ENCODE measurements around the gene SLC37A1. TPM values are rescaled to one million over a fixed set of nuclear protein-coding genes. Genes with fewer than 3 reads are reported as not detected.

SLC37A1 gene
- polyA plus RNA-seq, 12 donors: 2.2 to 8.2 (median 2.9) TPM; not detected in 1

DNA sequence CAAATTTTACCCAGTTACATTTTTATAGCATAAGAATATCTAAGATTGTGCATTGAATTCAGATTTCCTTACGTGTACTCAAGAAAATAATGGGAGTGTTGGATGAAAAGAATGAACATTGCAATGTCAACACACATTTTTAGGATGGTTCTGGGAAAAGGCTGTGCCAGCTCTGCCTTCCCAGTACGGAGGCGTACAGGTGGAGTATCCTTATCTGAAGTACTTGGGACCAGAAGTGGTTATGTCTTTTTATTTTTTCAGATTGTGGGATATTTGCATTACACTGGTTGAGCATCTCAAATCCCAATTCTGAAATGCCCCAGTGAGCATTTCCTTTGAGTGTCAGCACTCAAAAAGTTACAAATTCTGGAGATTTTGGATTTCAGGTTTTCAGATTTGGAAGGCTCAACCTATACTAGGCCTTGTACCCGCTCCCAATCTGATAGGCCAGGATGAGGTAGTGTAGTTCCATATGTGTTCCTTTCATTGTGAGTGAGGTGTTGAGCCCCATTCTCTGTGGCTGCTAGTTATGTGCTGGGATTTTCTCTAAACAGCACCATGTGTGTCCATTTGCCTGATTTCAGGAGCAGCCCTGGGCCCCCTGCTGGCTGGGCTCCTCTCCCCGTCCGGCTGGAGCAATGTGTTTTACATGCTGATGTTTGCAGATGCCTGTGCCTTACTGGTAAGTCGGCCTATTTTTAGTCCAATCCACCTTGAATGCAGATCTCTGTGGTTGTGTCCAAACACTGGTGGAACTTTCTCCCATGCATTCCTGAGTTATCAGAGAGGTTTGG, 60.8 kb downstream of the SLC37A1 start:
- no peak for DNase-seq

DNA sequence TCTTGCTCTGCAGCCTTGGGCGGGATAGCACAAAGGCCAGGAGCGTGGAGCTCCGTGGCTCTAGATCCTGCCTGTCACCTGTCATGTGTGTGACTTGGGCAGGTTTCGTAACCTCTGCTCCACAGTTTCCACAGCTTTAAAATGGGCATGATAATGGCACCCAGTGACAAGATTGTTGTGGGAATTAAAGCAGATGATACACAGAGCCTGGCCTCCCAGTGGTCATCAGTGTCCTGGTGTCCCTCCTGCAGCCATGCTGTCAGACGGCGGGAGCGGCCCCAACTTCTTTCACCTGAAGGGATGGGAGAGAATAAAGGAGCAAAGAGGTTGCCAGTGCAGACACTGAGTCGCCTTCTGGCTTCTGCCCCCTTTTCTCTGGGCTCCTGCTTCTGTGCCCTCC, 61.5 kb downstream of the SLC37A1 start:
- DNase-seq: no peak

DNA sequence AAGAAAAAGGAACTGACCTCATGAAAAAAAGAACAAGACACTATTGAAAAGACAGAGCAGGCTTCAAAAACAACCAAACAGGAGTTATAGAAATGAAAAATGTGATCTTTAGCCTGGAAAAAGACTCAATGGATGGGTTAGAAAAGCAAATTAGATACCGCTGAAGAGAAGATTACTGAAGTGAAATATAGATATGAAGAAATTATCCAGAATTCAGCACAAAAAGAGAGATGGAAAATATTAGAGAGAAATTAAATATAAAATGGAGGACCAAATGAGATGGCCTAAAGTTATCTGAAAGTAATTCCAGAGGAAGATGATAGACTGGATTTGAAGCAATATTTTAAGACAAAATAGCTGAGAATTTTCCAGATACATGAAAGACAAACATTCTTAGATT, 63.0 kb downstream of the SLC37A1 start:
- no peak for DNase-seq

DNA sequence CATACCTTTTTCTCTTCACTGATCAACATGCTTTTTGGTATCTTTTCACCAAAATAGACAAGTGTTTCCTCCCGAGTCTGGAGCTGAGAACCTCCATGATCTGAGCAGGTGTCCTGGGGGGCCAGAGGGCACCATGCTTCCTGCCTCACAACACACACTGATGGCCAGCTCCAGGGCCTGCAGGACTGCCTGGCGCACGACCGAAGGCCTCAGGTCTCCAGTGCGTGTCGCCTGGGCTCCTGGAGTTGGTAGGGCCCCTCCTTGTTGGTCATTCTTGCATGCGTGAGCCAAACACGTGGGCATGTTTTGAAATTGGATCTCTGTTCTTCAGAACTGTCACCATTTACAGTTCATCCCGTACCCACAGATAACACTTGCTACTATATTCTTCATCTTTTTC, 64.4 kb downstream of the SLC37A1 start:
- no peak for DNase-seq

DNA sequence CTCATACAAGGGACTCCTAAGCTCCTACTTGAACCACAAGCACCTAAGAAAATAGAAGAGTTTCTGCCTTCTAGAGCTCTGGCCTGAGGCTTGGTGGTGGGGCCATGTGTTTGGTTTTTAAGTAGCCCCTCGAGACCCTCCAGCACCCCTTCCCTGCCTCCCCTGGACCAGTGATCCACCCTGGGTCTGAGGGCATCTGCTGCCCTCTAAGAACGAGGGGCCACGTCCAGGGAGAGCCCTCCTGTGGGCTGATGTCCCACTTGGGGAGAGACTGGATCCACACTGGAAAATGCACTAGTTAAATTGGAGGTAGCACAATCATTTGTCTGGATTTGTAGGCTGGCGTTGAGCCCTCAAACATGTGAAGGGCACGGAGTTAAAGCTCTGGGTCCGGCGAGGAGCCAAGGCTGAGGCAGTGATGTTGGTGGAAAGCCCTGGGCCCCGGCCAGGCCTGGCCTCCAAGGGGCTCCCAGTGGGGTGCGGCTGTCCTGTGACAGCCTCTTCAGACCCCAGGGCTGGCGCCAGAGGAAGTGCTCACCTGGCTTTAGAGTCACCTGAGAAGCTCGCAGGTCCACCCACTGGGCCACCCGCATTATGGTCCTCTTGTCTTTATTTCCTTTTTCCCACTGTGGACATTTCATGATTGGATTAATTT, 65.2 kb downstream of the SLC37A1 start:
- DNase-seq: no peak

DNA sequence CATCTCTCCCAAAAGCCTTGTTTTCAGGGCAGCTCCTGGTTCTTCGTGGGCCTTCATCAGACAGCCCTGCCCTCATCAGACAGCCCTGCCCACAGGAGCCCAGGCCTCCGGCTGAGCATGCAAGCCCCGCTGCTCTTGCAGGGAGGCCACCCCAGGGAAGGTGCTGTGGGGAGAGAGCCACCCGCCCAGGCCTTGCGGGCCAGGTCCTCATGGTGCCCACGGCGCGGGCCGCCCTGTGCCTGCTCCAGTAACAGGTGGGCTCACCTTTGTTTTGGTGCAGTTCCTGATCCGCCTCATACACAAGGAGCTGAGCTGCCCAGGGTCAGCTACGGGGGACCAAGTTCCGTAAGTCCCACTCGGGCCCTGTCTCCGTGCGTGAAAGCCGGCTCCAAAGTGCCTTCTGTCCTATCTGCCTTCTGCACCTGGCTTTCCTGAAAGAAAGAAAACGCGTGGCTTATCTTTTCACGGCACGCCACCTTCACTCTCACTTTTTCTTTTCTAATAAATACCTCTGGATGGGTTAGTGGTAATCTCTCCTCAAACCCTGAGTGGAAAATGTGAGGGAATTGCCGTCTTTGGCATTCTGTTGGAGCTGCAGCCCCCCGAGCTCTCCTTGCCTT, 65.9 kb downstream of the SLC37A1 start:
- no peak for DNase-seq

DNA sequence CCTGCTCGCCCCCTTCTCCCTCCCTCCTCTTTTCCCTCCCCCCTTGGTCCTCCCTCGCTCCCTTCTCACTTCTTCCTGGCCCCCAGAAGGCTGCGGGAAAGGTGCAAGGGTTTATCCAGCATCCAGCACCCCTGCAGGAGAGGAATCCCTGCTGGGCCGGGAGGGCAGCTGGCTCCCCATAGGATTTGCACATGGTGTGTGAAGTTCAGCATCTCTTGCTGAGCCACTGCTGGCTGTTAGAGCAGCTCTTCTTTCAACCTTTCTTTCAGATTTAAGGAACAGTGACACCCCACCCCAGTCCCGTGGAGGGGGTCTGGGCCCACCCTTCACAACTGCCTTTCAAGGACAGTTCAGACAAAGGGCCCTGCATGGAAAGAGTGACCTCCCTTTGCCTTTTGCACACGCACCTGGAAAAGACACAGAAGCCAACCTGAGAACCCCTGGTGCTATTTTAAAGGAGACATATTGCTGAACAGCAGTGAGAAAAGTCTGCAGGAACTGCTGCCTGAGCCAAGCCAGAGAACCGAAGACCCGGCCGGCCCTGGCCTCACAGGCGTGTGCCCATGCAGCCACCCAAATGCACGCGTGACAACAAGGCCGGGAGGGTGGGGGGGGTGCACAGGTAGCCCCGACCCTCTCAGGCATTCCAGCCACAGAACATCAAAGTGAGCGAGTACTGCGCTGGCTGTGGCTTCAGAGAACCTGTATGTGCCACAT, 66.6 kb downstream of the SLC37A1 start:
- no peak for DNase-seq

DNA sequence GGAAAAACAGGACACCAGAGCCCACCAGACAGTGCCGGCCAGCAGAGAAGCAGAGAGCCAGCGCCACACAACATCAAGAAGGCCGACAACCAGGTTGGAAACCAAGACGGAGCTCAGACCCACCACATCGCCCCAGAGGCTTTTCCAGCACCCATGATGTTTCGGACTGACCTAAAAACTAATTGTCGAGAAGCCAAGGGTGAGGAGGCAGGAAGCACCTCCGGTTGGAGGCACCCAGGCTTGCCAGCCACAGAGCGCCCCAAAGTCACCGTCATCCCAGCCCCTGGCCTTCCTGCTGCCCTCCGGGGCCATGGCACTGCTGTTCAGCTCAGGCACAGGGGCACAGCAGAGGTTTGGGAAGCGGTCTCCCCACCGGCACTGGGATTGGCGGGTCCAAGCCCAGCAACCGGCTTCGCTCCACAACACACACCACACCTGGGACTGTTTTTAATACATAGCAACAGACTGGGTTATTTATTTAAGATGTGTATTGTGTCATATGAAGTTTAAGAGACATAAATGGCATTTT, 67.2 kb downstream of the SLC37A1 start:
- peak; percentile 53 for DNase-seq

DNA sequence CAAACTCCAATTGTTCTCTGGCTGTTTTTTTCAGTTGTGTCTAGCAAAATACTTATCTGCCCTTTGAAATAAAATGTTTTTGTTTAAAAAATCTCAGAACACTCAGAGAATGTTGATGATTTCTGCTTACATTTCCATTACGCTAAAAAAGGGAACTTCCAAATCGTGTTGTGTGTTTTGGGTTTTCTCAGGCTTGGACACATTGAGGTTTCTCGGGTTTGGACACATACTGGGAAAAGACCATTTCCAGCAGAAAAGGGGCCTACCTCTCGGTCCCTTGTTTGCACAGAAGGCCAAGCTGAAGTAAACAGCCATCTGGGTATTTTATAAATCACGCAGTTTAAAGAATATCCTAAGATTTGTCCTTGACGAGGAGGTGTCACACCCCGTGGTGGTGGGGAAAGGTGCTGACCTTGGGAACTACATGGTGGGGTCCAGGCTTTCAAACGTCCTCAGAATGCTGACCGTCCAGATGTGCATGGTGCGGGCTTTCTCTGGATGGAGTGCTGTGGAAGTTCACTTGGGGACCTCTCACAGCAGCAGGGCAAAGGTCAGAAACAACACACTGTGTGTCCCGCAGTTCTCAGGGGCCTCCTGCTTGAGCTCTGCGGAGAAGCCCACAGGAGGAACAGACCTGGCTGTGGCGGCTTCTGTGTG, 67.8 kb downstream of the SLC37A1 start:
- DNase-seq: peak; percentile 40

DNA sequence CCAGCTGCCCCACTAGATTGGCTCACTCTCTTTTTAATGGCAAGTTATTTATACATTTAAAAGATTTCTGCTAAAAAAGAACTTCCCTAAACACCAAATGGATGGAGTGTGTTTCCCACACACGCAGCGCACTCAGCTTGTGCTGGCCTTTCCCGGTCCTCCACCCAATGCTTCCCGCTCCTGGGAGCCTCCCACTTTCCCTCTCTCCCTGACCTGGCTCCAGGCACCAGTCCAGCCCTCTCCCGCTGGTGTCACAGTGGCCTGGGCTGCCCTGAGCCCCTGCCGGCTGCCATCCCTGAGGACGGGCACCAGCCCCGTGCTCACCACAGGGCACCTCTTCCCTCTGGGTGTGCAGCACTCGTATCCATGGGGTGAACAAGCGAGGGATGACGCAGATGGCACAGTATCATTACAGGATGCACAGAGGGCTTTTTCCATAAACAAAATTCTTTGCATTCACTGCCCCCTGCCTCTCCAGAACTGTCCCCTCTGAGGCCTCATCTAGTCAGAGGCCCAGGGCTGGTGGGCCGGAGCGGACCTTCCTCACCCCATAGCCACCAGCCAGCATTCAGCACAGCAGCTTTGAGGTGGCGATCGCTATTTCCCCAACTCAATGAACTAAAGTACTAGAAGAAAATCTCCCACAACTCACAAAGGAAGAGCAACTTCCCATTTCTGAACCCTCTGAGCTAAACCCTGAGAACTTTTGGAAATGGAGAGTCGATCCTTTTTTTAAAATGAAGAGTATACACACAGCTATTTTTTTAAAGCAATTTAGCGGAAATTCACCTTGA, 68.5 kb downstream of the SLC37A1 start:
- peak; percentile 57 for DNase-seq

DNA sequence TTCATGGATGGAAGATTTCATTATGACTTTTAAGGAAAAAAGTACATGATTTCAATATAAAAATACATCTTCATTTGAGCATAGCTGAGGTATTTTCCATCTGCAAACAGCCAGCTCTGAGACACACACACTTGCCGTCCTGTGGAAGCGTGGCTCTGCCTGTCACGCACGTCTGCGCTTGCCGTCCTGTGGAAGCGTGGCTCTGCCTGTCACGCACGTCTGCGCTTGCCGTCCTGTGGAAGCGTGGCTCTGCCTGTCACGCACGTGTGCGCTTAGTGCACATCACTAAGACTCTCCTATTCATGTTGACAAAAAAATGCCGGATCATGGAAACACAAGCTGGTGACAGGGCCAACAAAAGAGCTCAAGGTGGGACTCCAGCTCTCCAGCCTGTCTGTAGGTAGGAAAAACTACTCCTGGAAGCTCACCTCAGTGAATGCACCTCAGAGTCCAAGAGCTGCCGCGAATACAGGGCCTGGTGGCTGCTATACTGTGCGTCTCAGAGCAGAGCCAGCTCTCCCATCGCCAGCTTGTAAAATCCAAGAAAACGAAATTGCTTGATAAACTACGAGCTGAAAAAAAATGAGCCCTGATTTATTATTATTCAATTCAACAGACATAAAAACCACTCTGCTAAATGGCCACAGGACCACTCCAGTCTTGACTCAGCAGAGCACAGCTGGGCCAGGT, 69.3 kb downstream of the SLC37A1 start:
- DNase-seq: no peak

DNA sequence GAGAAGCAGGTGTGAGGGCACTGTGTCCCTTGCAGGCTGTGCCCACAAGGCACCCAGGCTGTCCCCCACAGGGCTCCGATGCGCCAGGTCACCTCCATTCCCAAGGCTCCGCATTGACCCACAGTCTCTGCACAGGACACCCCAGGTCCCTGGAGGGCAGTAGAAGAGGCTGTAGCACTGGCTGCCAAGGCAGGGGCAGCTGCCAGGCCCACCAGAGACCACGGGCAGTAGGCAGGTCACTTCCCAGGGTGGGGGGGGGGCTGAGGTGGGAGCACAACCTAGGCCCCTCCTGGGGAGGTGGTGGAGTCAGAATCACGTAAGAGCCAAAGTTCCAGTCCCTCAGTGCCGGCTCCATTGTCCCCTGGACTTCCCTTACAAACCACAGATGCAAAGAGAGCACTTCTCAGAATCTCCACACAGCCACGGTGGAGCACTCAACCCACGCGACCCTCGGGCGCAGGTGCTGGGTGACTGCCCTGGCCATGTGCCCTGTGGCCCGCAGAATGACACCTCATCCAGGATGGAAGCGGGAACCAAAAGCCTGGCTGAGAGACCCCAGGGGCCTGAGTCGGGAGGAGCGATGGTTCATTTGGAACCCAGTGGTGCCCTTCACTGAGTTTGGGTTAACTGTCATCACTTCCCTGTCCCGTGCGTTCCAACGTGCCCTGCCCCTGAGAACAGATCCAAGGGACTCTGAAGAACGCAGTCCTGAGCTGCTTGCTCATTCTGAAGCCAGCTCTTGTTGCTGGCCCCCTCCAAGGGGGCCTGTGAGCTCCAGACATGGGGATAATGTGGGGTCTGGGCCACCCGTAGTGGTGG, 70.0 kb downstream of the SLC37A1 start:
- DNase-seq: no peak

DNA sequence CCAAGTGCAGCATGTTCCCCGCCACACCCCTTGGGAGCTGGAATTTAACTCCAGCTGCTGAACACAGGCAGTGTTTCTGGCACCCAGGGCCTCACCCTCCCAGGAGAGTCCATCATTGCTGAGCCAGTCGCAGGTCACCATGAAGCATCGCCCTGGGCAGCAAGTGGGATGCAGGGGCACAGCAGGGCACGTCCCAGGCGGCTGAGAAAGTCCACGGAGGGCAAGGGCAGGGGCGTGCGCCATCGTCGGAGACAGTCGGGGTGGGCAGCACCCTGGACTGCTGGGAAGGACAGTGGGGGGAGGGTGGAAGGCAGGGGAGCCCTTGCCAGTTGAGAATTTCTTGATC, 70.6 kb downstream of the SLC37A1 start:
- DNase-seq: no peak

DNA sequence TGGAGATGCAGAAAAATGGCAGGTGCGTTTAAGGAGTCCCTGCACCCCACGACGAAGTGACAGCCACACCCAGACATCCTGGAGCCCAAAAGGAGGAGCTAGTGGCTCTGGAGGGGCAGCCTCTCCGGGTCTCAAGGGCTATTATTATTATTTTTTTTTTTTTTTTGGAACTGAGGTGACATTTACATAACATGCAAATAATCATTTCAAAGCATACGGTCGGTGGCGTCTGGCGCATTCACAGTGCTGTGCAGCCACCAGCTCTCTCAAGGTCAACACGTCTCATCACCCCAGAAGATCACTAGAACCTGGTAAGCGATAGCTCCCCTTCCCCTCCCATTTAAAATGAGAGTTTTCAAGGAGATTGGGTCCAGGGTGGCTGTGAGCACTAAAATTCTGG, 72.2 kb downstream of the SLC37A1 start:
- DNase-seq: no peak

DNA sequence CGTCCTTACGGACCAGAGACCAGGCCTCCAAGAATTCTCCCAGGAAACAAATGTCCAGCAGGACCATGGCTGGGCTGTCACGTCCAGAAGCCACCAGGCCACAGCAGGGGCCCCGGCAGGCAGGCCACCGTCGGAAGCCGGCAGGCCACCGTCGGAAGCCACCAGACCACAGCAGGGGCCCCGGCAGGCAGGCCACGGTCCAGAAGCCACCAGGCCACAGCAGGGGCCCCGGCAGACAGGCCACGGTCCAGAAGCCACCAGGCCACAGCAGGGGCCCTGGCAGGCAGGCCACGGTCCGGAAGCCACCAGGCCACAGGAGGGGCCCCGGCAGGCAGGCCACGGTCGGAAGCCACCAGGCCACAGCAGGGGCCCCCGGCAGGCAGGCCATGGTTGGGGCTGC, 72.8 kb downstream of the SLC37A1 start:
- no peak for DNase-seq

DNA sequence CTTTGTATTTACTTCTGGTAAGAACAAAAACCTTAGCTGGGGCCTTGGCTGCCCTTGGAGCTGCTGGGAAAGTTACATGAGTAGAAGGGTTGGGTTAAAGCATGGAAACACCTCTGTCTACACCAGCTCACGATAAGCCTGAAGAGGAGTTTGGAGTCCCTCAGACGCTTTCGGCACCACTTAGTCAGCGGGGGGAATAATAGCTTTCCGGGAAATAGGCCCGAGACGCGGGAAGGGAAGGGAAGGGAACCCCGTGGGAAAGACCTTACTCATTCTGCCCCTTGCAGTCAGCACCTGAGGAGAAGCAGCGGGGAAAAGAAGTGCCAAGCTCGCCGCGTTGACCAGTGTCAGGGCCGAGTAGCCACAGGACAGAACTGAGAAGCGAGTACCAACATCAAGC, 73.4 kb downstream of the SLC37A1 start:
- no peak for DNase-seq

DNA sequence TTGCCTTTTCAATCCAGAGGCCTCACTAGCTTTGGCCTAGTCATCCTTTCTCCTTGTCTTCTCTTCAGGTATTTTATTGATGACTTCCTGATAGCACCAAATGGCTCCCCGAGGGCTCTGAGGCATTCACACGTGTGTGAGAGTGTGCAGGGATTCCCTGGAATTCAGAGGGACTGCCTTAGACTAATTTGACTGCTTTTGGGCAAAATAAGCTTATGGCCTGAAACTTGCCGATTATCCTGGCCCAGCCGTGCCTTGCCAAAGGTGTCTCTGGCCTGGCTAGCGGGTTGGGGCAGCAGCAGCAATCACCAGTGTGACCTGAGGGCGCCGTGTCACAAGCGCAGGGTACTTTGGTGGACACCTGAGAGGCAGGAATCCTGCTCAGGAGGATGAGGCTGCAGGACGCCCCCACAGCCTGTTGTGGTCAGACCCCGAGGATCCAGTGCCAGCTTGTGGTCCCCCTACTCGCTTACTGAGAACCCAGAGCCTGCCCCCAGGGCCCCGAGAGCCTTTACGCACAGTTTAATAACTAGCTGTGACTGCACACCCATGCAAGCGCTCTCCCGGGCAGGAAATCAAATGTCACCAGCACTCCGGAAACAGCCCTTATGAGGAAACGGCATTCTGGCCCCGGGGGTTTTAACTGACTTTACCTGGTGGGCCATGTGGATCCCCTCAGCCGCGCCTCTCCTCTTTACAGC, 76.9 kb downstream of the SLC37A1 start:
- no peak for DNase-seq

DNA sequence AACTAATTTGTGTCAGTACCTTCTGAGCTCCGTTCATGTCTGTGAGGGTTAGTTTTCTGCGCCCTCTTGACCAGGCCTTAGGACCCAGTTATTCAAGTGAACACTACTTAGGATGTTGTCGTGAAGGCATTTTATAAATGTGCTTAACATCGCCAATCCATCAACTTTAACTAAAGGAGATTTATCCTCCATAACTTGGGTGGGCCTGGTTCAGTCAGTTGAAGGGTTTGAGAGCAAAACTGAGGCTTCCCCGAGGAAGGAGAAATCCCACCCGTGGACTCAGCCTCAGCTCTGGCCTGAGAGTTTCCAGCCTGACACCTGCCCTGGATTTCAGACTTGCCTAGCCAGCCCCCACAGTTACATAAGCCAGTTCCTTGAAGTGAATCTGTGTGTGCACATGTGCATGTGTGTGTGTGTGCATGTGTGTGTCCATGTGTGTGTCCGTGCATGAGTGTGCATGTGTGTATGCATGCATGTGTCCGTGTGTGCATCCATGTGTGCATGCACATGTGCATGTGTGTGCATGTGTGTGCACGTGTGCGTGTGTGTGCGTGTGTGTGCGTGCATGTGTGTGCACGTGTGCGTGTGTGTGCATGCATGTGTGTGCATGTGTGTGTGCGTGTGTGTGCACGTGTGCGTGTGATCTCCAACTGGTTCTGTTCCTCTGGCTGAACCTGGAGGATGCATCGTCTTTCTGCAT, 77.7 kb downstream of the SLC37A1 start:
- DNase-seq: no peak

Data from muscle of arm (tissue), 12 donors.